H1 (cell line): Measurements from ENCODE around the gene AIFM3.
"Not testable (repeated sequence)": the region's sequence is repeated elsewhere in the genome, so short reads cannot be mapped to it uniquely, and the experiment has no call there.

Source experiments
- CBX5 ChIP-seq: fragments of 300-800, 300-1000 bp; sonication (generic); IDR thresholded peaks from 2 replicates; pipeline ENCODE4 v1.7.1; 2016; ENCODE audit warnings: antibody characterized with exemption, low read length, low read depth
- CREB1 ChIP-seq: IDR thresholded peaks from 2 replicates; pipeline ENCODE4 v1.6.1; 2012; ENCODE audit warnings: inconsistent platforms
- EP300 ChIP-seq, 2 experiments: IDR thresholded peaks; 1 replicate in 1 of 2; 2 replicates in 1 of 2; pipeline ENCODE4 v1.6.1; 2011 to 2012; ENCODE audit warnings: low read depth in 2 of 2, low read length in 2 of 2, mild to moderate bottlenecking in 2 of 2, borderline replicate concordance in 1 of 2, inconsistent platforms in 1 of 2, moderate library complexity in 1 of 2
- GABPA ChIP-seq: IDR thresholded peaks from 2 replicates; pipeline ENCODE4 v1.6.1; 2011; ENCODE audit warnings: mild to moderate bottlenecking, low read length, moderate library complexity, borderline replicate concordance; ENCODE audit not compliant: insufficient read depth
- HDAC2 ChIP-seq, 2 experiments: fragments of 300-600 bp in 1 of 2; sonication (generic) in 1 of 2; IDR thresholded peaks; 2 replicates each; pipeline ENCODE4 v1.6.1; 2011 to 2012; ENCODE audit warnings: low read depth in 2 of 2, low read length in 2 of 2, mild to moderate bottlenecking in 2 of 2, moderate library complexity in 2 of 2, borderline replicate concordance in 1 of 2, inconsistent platforms in 1 of 2
- KDM4A ChIP-seq: IDR thresholded peaks from one replicate; pipeline ENCODE4 v1.7.1; 2012; ENCODE audit warnings: low read depth, mild to moderate bottlenecking, moderate library complexity, low read length, inconsistent platforms; ENCODE audit not compliant: severe bottlenecking
- RAD21 ChIP-seq, 2 experiments: IDR thresholded peaks in 1 of 2; conservative IDR thresholded peaks in 1 of 2; 2 replicates each; pipeline ENCODE4 v1.6.1; 2011; ENCODE audit warnings: low read depth in 2 of 2, low read length in 2 of 2, improper control_type of control experiment in 1 of 2, inconsistent platforms in 1 of 2, mild to moderate bottlenecking in 1 of 2, moderate library complexity in 1 of 2
- RFX5 ChIP-seq: IDR thresholded peaks from 2 replicates; pipeline ENCODE4 v1.6.1; 2011; ENCODE audit warnings: low read depth, low read length, improper control_type of control experiment, borderline replicate concordance
- TAF1 ChIP-seq: IDR thresholded peaks from 2 replicates; pipeline ENCODE4 v1.6.1; 2011; ENCODE audit warnings: mild to moderate bottlenecking, low read depth, low read length
- ZNF274 ChIP-seq: IDR thresholded peaks from 2 replicates; pipeline ENCODE4 v1.7.0; 2012; ENCODE audit warnings: low read length, borderline replicate concordance; ENCODE audit errors: extremely low read depth
- TF ChIP-seq, protein P1 (sequence below), 3 experiments: IDR thresholded peaks; 1 replicate in 2 of 3; 2 replicates in 1 of 3; pipeline versions ENCODE4 v1.5.1 to v1.6.1; 2011; ENCODE audit warnings: low read length in 3 of 3, mild to moderate bottlenecking in 3 of 3, inconsistent platforms in 2 of 3, low read depth in 1 of 3, moderate library complexity in 1 of 3; ENCODE audit not compliant: insufficient read depth in 1 of 3; ENCODE audit errors: control extremely low read depth in 1 of 3
- TF ChIP-seq, protein P2 (sequence below): IDR thresholded peaks from 2 replicates; pipeline ENCODE4 v1.6.1; 2012; ENCODE audit warnings: inconsistent platforms
- TF ChIP-seq, protein P3 (sequence below): IDR thresholded peaks from 2 replicates; pipeline ENCODE4 v1.6.1; 2011; ENCODE audit warnings: low read length, improper control_type of control experiment

DNA sequence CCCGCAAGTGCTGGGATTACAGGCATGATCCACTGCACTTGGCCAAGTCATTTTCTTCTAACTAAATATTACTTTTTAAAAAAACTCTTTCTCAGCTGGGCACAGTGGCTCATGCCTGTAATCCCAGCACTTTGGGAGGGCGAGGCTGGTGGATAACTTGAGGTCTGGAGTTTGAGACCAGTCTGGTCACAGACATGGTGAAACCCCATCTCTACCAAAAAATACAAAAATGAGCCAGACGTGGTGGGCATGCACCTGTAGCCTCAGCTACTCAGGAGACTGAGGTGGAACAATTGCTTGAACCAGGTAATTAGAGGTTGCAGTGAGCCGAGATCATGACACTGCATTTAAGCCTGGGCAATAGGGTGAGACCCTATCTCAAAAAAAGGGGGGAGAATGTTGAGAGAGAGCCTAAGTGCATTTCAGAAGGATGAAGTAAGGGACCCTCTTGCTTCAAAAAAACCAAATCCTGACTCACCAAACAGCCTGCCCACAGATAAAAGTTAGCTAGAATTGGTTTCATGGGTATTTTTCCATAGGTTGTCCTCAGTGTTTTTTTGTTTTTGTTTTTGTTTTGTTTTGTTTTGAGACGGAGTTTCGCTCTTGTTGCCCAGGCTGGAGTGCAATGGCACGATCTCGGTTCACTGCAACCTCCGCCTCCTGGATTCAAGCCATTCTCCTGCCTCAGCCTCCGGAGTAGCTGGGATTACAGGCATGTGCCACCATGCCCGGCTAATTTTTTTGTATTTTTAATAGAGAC, 31.1 kb upstream of the AIFM3 start:
- TF ChIP-seq, protein P1, sequence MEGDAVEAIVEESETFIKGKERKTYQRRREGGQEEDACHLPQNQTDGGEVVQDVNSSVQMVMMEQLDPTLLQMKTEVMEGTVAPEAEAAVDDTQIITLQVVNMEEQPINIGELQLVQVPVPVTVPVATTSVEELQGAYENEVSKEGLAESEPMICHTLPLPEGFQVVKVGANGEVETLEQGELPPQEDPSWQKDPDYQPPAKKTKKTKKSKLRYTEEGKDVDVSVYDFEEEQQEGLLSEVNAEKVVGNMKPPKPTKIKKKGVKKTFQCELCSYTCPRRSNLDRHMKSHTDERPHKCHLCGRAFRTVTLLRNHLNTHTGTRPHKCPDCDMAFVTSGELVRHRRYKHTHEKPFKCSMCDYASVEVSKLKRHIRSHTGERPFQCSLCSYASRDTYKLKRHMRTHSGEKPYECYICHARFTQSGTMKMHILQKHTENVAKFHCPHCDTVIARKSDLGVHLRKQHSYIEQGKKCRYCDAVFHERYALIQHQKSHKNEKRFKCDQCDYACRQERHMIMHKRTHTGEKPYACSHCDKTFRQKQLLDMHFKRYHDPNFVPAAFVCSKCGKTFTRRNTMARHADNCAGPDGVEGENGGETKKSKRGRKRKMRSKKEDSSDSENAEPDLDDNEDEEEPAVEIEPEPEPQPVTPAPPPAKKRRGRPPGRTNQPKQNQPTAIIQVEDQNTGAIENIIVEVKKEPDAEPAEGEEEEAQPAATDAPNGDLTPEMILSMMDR (IDR thresholded peaks at IDR 0.05; ENCODE audit: control extremely low read depth in 1 of 3, insufficient read depth in 1 of 3, low read depth in 1 of 3, low read length in 3 of 3), result not testable (repeated sequence)
- not testable (repeated sequence) for TF ChIP-seq TAF1; CBX5; HDAC2 (IDR thresholded peaks at IDR 0.05; ENCODE audit: borderline replicate concordance in 1 of 2, low read depth in 2 of 2, low read length in 2 of 2); RFX5; RAD21 (IDR thresholded peaks at IDR 0.05 in 1 of 2, conservative IDR thresholded peaks at IDR 0.05 in 1 of 2; ENCODE audit: low read depth in 2 of 2, low read length in 2 of 2); GABPA; CREB1; EP300 (IDR thresholded peaks at IDR 0.05; ENCODE audit: borderline replicate concordance in 1 of 2, low read depth in 2 of 2, low read length in 2 of 2); ZNF274; KDM4A
- TF ChIP-seq, protein P2, sequence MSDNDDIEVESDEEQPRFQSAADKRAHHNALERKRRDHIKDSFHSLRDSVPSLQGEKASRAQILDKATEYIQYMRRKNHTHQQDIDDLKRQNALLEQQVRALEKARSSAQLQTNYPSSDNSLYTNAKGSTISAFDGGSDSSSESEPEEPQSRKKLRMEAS, result not testable (repeated sequence)
- TF ChIP-seq, protein P3, sequence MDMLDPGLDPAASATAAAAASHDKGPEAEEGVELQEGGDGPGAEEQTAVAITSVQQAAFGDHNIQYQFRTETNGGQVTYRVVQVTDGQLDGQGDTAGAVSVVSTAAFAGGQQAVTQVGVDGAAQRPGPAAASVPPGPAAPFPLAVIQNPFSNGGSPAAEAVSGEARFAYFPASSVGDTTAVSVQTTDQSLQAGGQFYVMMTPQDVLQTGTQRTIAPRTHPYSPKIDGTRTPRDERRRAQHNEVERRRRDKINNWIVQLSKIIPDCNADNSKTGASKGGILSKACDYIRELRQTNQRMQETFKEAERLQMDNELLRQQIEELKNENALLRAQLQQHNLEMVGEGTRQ, result not testable (repeated sequence)
